ENCODE data around the gene LZTR1.

DNA sequence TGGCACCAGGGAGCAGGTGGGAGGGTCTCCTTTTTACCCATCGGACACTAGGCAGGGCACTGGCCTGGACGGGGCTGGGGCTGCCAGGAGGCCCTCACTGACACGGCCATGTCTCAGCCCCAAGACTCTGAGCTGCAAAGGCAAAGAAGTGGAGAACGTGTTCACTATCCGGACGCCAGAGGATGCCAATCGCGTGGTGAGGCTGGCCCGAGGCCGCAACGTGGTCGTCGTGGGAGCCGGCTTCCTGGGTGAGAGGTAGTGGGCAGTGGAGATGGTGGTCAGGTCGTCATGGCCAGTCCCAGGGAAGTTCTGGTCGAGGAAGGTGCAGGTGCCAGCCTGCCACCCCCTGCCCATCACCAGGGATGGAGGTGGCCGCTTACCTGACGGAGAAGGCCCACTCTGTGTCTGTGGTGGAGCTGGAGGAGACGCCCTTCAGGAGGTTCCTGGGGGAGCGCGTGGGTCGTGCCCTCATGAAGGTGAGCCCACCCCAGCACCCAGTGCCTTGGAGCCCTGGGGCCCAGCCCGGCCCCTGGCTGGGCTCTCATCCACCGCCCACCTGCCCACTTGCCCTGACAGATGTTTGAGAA, 5.7 kb upstream of the LZTR1 start:
- TF ChIP-seq POLR2AphosphoS5 (IDR thresholded peaks at IDR 0.05; ENCODE audit: borderline replicate concordance, low read depth, low read length) (no peak), EZH2 (IDR thresholded peaks at IDR 0.05) (no peak), FOXP2 (optimal IDR thresholded peaks at IDR 0.05; ENCODE audit: control extremely low read depth, extremely low read length, insufficient read depth) (no peak)
